Natural killer cell treated with Interleukin-12 subunit alpha and Interleukin-12 subunit beta and Interleukin-15 and Interleukin-18, amount 100 ng/mL, for 72 hours (primary cell): ENCODE data around the gene ALPK3. TPM values are rescaled to one million over a fixed set of nuclear protein-coding genes. Genes with fewer than 3 reads are reported as not detected.
"Not testable (repeated sequence)": the region's sequence is repeated elsewhere in the genome, so short reads cannot be mapped to it uniquely, and the experiment has no call there.

Experiments used
- ATAC-seq, 2 donors: fragments of 150-1000 bp; cut with Tn5 transposase in 1 of 2; sonication (Bioruptor Pico), chemical (Tn5 transposase) in 1 of 2; 2 replicates each; pipeline ENCODE4 v1.10.0; 2021
- DNase-seq: peaks from one replicate; pipeline ENCODE4 v3.0.0; 2022; ENCODE audit warnings: low spot score
- H3K27ac Mint-ChIP-seq, 2 donors: 1 replicate in 1 of 2; 2 replicates in 1 of 2; pipeline ENCODE4 v1.8.0; 2022; ENCODE audit warnings: mixed read lengths in 2 of 2, mild to moderate bottlenecking in 1 of 2, moderate library complexity in 1 of 2
- H3K27me3 Mint-ChIP-seq, 2 donors: 1 replicate in 1 of 2; 2 replicates in 1 of 2; pipeline ENCODE4 v1.8.0; 2022; ENCODE audit warnings: mixed read lengths in 2 of 2
- H3K36me3 Mint-ChIP-seq: one replicate; pipeline ENCODE4 v1.8.0; 2022; ENCODE audit warnings: mixed read lengths
- H3K4me1 Mint-ChIP-seq, 2 donors: 1 replicate in 1 of 2; 2 replicates in 1 of 2; pipeline ENCODE4 v1.8.0; 2022; ENCODE audit warnings: low read depth in 2 of 2, mixed read lengths in 2 of 2, mild to moderate bottlenecking in 1 of 2
- H3K4me3 Mint-ChIP-seq: one replicate; pipeline ENCODE4 v1.8.0; 2022; ENCODE audit warnings: mixed read lengths
- H3K9me3 Mint-ChIP-seq: 2 replicates; pipeline ENCODE4 v1.8.0; 2022; ENCODE audit warnings: mixed read lengths
- total RNA-seq, 2 donors: library from RNA; stranded (reverse); gene quantifications; one replicate each; pipeline ENCODE4 v1.2.3, GENCODE V29; 2022

The ALPK3 gene
- total RNA-seq, 2 donors from 2014 or later, result 0.43 to 0.67 TPM

DNA sequence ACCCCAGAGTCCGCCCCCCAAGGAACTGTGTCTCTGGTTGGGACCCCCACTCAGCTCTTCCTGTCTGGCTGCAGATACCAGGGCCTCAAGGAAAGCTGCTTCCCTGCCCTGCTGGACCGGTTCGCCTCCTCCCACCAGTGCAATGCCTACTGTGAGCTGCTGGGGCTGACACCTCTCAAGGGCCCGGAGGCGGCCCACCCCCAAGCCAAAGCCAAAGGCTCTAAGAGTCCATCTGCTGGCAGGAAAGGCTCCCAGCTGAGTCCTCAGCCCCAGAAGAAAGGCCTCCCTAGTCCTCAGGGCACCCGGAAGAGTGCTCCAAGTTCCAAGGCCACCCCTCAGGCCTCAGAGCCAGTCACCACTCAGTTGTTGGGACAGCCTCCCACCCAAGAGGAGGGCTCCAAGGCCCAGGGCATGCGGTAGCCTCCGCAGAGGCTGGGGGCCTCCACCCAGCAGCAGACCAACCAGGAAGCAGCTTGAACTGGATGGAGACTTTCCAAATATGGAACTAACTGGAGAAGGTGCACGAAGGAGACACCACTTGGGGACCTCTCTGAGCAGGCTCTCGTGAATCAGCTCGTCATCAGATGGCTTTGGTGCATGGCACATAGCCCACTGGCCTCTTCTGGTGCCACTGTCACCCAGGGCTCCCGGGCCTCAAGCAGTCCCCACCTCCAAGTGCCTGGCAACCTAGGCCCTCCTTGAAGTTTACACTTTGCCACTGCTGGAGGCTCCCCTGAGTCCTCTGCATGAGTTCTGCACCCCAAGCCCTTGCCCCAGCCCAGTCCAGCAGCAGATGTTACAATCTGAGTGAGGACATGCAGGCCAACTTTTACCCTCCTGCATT is 51.1 kb downstream of the ALPK3 start:
- Mint-ChIP-seq H3K9me3 (no peaks in the 10 kb centered on the region), H3K27ac (no peak overlapping the region)
- no peak for ATAC-seq

DNA sequence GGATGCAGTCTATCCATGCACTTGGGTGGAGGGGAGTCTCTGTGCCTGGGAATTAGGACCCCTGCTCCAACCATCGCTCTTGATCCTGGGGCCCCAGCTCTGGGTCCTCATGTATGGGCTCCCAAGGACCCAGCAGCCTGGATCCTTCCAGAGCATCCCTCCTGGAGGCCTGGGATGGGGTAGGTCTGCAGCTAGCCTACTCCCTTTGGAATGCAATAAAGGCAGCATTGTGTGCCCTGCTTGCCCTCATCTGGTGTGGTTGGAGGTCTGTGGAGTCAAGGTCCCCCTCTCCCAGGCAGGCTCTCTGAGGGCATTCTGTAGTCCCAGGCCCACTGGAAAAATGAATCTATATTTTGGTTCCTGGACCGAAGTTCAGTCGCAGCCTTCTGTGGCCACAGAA is 52.4 kb downstream of the ALPK3 start:
- Mint-ChIP-seq H3K27ac (no peak overlapping the region), H3K4me3 (no peak overlapping the region), H3K4me1 (no peaks in the 10 kb centered on the region), H3K27me3 (no peaks in the 10 kb centered on the region), H3K9me3 (no peaks in the 10 kb centered on the region), H3K36me3 (no peaks in the 10 kb centered on the region)
- no peak for ATAC-seq
- DNase-seq, result peak; percentile 29

More for the DNA sequence above, 51.1 kb downstream of the ALPK3 start:
- Mint-ChIP-seq H3K27me3 (no peaks in the 10 kb centered on the region), H3K36me3 (no peaks in the 10 kb centered on the region), H3K4me3 (no peak overlapping the region), H3K4me1 (no peaks in the 10 kb centered on the region)
- DNase-seq, result peak; percentile 40

DNA sequence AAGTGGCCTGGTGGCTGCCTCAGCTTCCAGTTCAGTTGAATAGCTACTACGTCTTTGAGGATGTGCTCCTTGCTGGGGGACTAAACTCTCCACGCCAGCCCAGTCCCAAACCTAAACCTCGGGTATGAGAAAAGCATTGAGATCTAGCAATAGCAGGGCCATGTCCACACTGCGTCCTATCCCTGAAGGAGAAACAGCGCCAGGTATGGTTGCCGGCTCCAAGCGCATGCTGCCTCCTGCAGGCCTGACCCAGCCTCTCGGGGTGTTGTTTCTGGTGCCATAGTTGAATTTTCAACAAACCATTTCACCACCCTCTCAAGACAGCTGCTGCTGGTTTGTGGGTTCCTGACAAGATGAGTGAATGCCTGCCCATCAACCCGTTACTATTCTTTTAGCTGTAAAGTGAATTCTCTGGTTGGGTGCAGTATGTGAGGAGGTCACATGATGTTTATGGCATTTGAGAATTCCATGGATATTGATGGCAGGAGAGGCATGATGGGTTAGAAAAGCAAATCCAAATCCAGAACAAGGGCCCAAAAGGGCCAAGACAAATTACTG is 54.4 kb downstream of the ALPK3 start:
- Mint-ChIP-seq H3K27ac (no peak overlapping the region), H3K36me3 (no peaks in the 10 kb centered on the region)

DNA sequence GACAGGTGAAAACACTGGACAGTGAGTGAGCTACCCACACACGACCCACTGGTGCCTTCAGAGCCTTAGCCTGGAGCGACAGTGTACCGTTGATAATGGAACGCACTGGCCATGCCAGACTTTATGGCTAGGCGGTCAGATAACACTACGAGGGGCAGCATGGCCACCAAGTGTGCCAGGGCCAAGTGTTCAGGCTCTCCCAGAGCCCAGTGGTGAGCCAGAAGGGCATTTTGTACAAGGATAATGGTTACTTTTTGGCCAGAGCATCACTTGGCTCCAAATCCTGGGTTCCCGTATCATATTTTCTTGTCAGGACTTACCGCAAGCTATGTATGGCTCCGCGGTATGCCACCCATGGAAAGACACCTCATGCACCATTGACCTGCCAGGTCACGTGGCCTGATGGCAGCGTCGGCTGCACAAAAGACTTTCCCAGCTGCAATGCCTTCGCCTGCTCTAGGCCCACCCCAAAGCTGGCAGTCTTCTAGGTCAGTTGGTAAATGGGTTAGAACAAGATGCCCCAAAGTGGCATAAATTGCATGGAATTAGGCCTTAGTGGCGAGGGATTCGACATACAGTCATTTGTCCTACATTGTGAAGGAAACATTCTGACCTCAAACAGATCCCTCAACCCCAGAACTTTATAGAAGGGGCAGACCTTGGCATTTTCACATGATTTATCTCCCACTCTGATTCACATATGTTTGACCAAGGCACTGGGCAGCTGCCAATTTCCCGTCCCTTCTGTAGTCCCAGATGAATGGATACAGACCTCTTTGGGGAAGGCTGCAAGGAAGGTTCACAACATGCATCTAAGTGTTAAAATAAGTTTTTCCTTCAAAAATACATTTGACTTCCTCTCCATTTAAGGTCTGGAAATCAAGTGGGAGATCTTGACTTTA is 55.1 kb downstream of the ALPK3 start:
- H3K27me3 Mint-ChIP-seq, result peaks cover 0 to 3% of the 10 kb centered on the region in 2 donors
- H3K36me3 Mint-ChIP-seq, result no peaks in the 10 kb centered on the region
- no peaks in the 10 kb centered on the region for H3K9me3 Mint-ChIP-seq
- no peak overlapping the region for H3K27ac Mint-ChIP-seq
- no peak overlapping the region for H3K4me3 Mint-ChIP-seq
- DNase-seq (peak; percentile 42), ATAC-seq (no peak)
- H3K4me1 Mint-ChIP-seq, result no peaks in the 10 kb centered on the region

More for the DNA sequence above, 54.4 kb downstream of the ALPK3 start:
- Mint-ChIP-seq H3K4me3 (no peak overlapping the region), H3K4me1 (no peaks in the 10 kb centered on the region), H3K9me3 (no peaks in the 10 kb centered on the region), H3K27me3 (no peaks in the 10 kb centered on the region)
- ATAC-seq, result no peak
- DNase-seq, result peak; percentile 22

DNA sequence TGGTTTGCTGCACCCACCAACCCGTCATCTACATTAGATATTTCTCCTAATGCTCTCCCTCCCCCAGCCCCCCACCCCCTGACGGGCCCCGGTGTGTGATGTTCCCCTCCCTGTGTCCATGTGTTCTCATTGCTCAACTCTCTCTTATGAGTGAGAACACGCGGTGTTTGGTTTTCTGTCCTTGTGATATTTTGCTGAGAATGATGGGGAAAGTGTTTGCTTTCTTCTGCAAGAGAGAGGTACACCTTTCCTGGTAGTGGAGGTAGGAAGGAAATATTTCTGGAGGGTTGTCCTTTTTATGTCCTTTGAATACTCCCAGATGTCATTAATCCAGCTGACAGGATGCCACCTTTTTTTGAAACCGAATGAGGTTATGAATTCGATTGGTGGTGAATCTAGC is 56.8 kb downstream of the ALPK3 start:
- Mint-ChIP-seq H3K4me3 (no peak overlapping the region), H3K9me3 (no peaks in the 10 kb centered on the region), H3K27me3 (peaks cover 0 to 3% of the 10 kb centered on the region in 2 donors), H3K36me3 (no peaks in the 10 kb centered on the region), H3K4me1 (no peaks in the 10 kb centered on the region), H3K27ac (no peak overlapping the region)
- peak; percentile 18 for DNase-seq
- ATAC-seq, result no peak

DNA sequence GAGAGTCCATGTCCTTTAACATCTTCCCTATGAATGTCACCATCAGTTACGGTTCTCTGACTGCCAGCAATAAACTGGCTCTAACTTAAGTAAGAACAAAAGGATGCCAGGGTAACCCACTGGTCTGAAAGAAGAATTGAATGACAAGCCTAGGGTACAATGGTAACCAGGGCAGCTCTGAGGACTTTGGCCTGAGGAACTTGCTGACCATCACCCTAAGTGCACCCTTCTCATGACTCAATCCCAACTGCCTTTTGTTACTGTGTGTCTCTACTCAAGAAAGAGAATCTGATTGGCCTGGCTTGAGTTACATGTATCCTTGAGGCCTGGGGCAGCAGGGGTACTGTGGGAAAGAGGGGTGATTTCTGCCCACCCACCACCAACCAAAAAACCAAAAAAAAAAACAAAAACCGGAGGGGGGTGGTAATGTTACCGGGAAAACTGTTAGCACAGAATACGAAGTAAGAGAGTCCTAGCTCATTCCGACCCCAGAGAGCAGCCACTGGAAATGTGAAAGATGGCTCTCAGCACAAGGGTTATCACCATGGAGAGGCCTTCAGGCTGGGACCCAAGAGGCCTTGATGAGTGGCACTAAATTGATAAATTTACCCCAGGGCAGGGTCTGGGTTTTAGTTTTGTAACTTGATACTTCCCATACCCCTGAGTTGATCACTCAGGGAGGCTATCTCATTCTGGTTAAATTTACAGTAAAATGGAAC is 58.0 kb downstream of the ALPK3 start:
- H3K36me3 Mint-ChIP-seq, result no peaks in the 10 kb centered on the region
- DNase-seq, result no peak
- no peak overlapping the region for H3K27ac Mint-ChIP-seq
- no peak overlapping the region for H3K4me3 Mint-ChIP-seq
- no peaks in the 10 kb centered on the region for H3K4me1 Mint-ChIP-seq
- no peak for ATAC-seq
- H3K27me3 Mint-ChIP-seq, result peaks cover 0 to 3% of the 10 kb centered on the region in 2 donors
- no peaks in the 10 kb centered on the region for H3K9me3 Mint-ChIP-seq

DNA sequence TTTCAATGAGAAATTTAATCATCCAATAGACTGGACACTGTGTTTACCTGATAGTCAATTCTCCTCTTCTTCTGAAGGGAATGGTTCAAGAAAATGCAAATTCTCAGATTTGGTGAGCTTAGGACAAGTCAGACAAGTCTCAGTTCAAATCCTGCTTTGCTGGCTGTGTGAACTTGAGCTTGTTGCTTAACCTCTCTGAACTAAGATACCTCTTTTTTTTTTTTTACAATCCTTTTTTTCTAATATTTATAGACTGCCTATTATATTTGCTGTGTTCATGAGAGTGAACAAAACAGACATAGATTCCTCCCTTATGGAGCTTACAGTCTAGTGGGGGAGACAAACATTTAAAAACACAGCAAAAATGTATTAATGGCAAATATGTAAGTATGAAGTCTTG is 59.1 kb downstream of the ALPK3 start:
- no peaks in the 10 kb centered on the region for H3K9me3 Mint-ChIP-seq
- H3K27ac Mint-ChIP-seq, result no peak overlapping the region
- no peaks in the 10 kb centered on the region for H3K36me3 Mint-ChIP-seq
- peaks cover 0 to 3% of the 10 kb centered on the region in 2 donors for H3K27me3 Mint-ChIP-seq
- DNase-seq, result no peak
- ATAC-seq, result no peak
- no peak overlapping the region for H3K4me3 Mint-ChIP-seq
- H3K4me1 Mint-ChIP-seq, result no peaks in the 10 kb centered on the region

DNA sequence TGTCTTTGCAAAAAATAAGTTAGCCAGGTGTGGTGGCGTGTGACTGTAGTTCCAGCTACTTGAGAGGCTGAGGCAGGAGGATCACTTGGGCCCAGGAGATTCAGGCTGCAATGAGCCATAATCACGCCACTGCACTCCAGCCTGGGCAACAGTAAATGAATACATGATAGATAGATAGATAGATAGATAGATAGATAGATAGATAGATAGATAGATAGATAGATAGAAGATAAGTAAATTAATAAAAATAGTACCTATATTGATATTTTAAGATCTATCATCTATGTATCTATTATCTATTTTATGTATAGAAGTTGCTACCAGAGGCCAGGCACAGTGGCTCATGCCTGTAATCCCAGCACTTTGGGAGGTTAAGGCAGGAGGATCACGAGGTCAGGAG is 60.5 kb downstream of the ALPK3 start:
- H3K4me1 Mint-ChIP-seq, H3K27me3 Mint-ChIP-seq, H3K4me3 Mint-ChIP-seq, ATAC-seq, H3K27ac Mint-ChIP-seq, H3K36me3 Mint-ChIP-seq, H3K9me3 Mint-ChIP-seq, DNase-seq: not testable (repeated sequence)

DNA sequence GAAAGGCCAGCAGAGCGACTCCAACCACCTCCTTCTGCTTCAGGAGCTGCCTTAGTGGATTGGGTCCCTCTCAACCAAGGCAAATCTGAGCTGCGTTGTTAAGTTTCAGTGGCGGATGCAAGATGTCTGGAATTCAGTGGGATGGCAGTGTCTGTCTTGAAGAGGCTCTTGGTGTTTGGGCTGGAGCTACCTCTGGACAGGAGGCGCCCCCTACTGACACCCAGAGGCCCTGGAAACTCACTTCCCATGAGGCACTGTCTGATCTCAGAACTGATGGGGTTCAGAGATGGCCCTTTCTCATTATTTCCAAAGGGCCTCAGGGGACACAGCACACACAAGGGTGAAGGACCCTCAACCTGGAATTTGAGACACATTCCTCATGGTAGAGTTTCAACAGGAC is 61.3 kb downstream of the ALPK3 start:
- DNase-seq, result no peak
- Mint-ChIP-seq H3K27ac (no peak overlapping the region), H3K27me3 (peaks cover 0 to 3% of the 10 kb centered on the region in 2 donors), H3K4me1 (no peaks in the 10 kb centered on the region), H3K9me3 (no peaks in the 10 kb centered on the region), H3K36me3 (no peaks in the 10 kb centered on the region), H3K4me3 (no peak overlapping the region)
- ATAC-seq, result peak in 1 of 2 donors; percentile 68

DNA sequence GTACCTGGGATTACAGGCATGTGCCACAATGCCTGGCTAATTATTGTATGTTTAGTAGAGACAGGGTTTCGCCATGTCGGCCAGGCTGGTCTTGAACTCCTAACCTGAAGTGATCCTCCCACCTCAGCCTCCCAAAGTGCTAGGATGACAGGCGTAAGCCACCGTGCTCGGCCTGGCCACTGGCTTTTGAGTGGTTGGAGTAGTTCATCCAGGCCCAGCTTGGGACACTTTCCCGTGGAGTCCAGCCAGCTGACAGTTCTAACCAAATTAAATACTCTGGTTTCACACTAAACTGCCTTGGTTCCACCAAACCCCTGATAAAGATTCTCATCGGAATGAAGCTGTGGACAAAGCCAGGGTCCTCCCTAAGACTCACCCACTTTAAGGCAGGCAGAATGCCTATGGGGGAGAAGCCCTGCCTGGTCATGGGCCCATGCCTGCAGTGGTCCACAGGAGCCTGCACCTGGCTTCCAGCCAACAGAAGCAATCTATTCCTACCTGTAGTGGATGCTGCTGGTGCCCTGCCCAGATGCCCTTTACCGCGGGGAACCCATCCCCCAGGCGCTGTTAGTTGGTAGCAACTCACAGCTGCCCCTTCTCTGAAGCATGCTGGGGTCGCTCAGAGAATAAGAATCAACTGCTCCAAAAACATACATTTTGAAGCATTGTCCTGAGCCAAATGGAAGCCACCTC is 62.1 kb downstream of the ALPK3 start:
- Mint-ChIP-seq H3K4me1 (no peaks in the 10 kb centered on the region), H3K36me3 (no peaks in the 10 kb centered on the region), H3K9me3 (no peaks in the 10 kb centered on the region), H3K27ac (no peak overlapping the region), H3K27me3 (peaks cover 0 to 3% of the 10 kb centered on the region in 2 donors), H3K4me3 (no peak overlapping the region)
- DNase-seq, result no peak
- no peak for ATAC-seq

DNA sequence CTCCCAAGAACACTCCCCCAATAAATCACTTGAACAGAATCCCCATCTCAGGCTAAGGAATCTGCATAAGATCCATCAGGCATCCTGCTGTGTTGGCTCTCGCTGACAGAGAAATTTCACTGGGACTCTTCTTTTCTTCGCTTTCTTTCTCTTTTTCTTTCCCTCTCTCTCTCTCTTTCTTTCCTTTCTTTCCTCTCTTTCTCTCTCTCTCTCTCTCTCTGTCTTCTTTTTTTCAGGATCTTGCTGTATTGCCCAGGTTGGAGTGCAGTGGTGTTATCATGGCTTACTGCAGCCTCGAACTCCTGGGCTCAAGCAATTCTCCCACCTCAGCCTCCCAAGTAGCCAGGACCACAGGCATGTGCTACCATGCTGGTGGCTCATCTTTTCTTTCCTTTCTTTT is 62.9 kb downstream of the ALPK3 start:
- H3K4me3 Mint-ChIP-seq, result no peak overlapping the region
- peaks cover 0 to 5% of the 10 kb centered on the region in 2 donors for H3K27me3 Mint-ChIP-seq
- no peaks in the 10 kb centered on the region for H3K9me3 Mint-ChIP-seq
- no peaks in the 10 kb centered on the region for H3K36me3 Mint-ChIP-seq
- no peaks in the 10 kb centered on the region for H3K4me1 Mint-ChIP-seq
- ATAC-seq (no peak), DNase-seq (no peak)
- no peak overlapping the region for H3K27ac Mint-ChIP-seq

DNA sequence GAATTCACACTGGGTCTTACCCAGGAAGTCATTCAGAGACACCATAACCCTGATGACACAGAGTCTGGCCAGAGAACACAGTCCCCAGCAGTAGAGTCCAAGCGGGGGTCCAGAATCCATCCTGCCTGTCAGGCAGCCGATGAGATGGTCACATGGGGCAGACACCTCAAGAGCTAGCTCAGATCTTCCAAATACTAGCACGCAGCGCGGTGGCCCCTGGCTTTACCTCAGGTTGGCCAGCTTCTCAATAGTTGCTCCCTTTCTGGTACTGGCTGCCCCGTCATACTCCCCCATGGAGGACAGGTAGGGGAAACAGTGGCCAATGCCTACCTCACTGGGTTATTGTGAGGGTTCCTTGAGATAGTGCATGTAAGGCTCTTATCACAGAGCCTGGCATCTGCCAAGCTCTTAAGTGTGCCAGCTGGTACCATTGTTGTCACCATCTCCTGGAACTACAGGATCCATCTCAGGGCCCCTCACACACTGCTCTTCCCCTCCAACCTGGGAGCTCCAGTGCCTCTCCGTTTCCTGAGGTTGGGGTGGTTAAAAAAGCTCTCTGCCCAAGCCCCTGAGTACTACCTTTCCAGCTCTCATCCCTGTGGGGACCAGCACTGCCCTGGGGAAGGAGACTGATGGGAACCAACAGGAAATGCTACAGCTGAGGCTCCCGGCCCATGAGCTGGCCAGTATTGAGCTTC is 63.8 kb downstream of the ALPK3 start:
- H3K27ac Mint-ChIP-seq, result no peak overlapping the region
- no peaks in the 10 kb centered on the region for H3K9me3 Mint-ChIP-seq
- DNase-seq (peak; percentile 57), ATAC-seq (peak in 1 of 2 donors; percentile 47)
- no peaks in the 10 kb centered on the region for H3K4me1 Mint-ChIP-seq
- no peaks in the 10 kb centered on the region for H3K36me3 Mint-ChIP-seq
- peaks cover 0 to 5% of the 10 kb centered on the region in 2 donors for H3K27me3 Mint-ChIP-seq
- no peak overlapping the region for H3K4me3 Mint-ChIP-seq
